ENCODE results near the gene ELMO1. TPM values are rescaled to one million over a fixed set of nuclear protein-coding genes. Genes with fewer than 3 reads are reported as not detected.

The ELMO1 gene
- total and polyA plus RNA-seq, 4 donors, result 6.7 to 51.5 (median 14.8) TPM

DNA sequence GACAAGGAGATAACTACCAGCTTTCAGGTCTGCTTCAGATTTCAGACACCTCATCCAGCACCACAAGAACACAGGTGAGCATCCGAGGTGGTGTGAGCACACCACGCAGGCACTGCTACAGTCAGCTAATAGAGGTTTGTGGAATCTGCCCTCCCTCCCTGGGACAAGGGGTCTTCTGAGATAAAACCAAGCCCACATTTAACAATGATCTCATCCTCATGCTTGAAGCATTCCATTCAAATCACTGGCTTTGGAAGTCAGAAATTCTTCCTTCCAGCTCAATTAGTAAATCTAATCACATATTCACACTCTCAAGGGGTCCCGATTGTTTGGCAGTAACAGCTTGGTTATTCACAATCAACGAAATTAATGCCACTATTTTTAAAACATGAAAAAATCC lies 331.4 kb downstream of the ELMO1 start:
- TF ChIP-seq EGR1 (IDR thresholded peaks at IDR 0.05; ENCODE audit: low read depth in 2 of 2), result no peak
- TF ChIP-seq TAF1 (conservative IDR thresholded peaks at IDR 0.05), result no peak
- TF ChIP-seq FOXA1 (IDR thresholded peaks at IDR 0.05), result no peak
- TF ChIP-seq, protein P1, sequence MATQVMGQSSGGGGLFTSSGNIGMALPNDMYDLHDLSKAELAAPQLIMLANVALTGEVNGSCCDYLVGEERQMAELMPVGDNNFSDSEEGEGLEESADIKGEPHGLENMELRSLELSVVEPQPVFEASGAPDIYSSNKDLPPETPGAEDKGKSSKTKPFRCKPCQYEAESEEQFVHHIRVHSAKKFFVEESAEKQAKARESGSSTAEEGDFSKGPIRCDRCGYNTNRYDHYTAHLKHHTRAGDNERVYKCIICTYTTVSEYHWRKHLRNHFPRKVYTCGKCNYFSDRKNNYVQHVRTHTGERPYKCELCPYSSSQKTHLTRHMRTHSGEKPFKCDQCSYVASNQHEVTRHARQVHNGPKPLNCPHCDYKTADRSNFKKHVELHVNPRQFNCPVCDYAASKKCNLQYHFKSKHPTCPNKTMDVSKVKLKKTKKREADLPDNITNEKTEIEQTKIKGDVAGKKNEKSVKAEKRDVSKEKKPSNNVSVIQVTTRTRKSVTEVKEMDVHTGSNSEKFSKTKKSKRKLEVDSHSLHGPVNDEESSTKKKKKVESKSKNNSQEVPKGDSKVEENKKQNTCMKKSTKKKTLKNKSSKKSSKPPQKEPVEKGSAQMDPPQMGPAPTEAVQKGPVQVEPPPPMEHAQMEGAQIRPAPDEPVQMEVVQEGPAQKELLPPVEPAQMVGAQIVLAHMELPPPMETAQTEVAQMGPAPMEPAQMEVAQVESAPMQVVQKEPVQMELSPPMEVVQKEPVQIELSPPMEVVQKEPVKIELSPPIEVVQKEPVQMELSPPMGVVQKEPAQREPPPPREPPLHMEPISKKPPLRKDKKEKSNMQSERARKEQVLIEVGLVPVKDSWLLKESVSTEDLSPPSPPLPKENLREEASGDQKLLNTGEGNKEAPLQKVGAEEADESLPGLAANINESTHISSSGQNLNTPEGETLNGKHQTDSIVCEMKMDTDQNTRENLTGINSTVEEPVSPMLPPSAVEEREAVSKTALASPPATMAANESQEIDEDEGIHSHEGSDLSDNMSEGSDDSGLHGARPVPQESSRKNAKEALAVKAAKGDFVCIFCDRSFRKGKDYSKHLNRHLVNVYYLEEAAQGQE (IDR thresholded peaks at IDR 0.05), result no peak
- no peak for TF ChIP-seq RAD21 (IDR thresholded peaks at IDR 0.05)
- TF ChIP-seq HNF4A (conservative IDR thresholded peaks at IDR 0.05), result no peak
- H3K27ac ChIP-seq (ENCODE audit: low read depth in 1 of 2, low read length in 2 of 2), result no peak overlapping the region
- H3K4me1 ChIP-seq (ENCODE audit: control insufficient read depth in 4 of 4, insufficient read depth in 4 of 4, low read length in 3 of 4), result no peaks in the 10 kb centered on the region
- no peak overlapping the region for H3K9ac ChIP-seq (ENCODE audit: low read depth in 1 of 2, low read length in 2 of 2)
- DNase-seq (ENCODE audit: low spot score), result no peak
- H3K27me3 ChIP-seq (ENCODE audit: control insufficient read depth in 4 of 4, insufficient read depth in 4 of 4, low read length in 3 of 4), result no peaks in the 10 kb centered on the region
- 78% methylated on average over 4 of the region's 4 CpGs for WGBS
- peaks cover 0 to 3% (median 0%) of the 10 kb centered on the region in 4 donors for H3K36me3 ChIP-seq (ENCODE audit: control insufficient read depth in 4 of 4, insufficient read depth in 3 of 4, low read depth in 1 of 4, low read length in 3 of 4)
- H3K4me3 ChIP-seq (ENCODE audit: low read depth in 1 of 3, low read length in 3 of 3), result no peak overlapping the region
- no peaks in the 10 kb centered on the region for H3K9me3 ChIP-seq (ENCODE audit: control insufficient read depth in 4 of 4, low read length in 3 of 4)

DNA sequence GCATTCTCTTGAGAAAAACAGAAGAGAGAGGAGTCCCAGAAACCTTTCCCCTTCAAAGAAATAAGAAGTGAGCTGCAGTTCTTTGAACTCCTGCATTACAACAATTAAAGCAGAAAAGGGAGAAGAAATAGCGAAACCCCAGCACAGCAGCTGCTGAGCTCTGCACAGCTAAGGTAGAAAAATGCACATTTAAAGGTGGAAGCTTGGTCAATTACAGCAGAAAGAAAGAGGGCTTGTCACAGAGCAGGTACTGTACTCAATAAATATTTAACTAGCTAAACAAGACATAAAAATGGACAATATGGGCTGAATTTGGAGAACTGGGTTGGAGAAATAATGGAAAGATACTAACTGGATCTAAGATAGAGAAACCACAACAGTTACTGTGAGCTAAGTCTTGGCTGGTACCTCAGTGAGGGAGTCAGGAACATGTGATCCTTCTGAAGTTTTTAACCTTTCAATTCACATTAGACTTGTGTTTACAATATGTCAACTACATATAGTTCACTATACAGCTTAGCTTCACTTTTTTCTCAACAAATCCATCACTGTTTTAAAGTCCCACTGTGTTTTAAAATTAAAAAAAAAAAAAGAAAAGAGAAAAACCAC lies 332.5 kb downstream of the ELMO1 start:
- Histone ChIP-seq H3K9me3 (ENCODE audit: control insufficient read depth in 4 of 4, low read length in 3 of 4) (no peaks in the 10 kb centered on the region), H3K4me1 (ENCODE audit: control insufficient read depth in 4 of 4, insufficient read depth in 4 of 4, low read length in 3 of 4) (no peaks in the 10 kb centered on the region), H3K27me3 (ENCODE audit: control insufficient read depth in 4 of 4, insufficient read depth in 4 of 4, low read length in 3 of 4) (no peaks in the 10 kb centered on the region), H3K27ac (ENCODE audit: low read depth in 1 of 2, low read length in 2 of 2) (no peak overlapping the region), H3K4me3 (ENCODE audit: low read depth in 1 of 3, low read length in 3 of 3) (no peak overlapping the region), H3K9ac (ENCODE audit: low read depth in 1 of 2, low read length in 2 of 2) (no peak overlapping the region), H3K36me3 (ENCODE audit: control insufficient read depth in 4 of 4, insufficient read depth in 3 of 4, low read depth in 1 of 4, low read length in 3 of 4) (peaks cover 0 to 4% (median under 1%) of the 10 kb centered on the region in 4 donors)
- WGBS, result 100% methylated on average over 1 of the region's 1 CpG
- TF ChIP-seq FOXA2 (IDR thresholded peaks at IDR 0.05) (no peak), EGR1 (IDR thresholded peaks at IDR 0.05; ENCODE audit: low read depth in 2 of 2) (no peak), JUND (IDR thresholded peaks at IDR 0.05) (no peak)
- no peak for DNase-seq (ENCODE audit: low spot score)

DNA sequence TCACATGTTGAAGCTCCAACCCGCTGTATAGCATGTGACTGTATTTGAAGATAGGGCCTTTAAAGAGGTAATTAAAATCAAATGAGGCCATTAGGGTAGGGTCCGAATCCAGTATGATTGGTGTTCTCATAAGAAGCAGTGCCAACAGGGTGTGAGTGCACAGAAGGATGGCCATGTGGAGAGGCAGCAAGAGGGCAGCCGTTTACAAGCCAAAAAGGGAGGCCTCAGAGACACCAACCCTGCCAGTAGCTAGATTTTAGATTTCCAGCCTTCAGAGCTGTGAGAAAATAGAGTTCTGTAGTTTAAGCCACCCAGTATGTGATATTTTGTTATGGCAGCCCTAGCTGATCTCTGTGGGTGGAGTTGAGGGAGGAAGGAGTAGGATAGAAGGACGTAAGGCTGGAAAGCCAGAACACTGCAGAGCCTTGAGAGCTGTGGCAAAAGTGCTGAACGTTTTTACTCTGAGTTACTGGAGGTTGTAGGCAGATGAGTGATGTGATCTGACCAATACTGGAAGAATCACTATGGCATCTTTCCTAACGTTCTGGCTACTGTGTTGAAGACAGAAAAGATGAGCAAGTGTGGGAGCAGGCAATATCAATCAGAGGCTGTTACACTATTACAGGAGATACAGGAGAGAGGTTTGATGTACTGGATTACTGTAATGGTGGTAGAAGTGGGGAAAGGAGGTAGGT lies 334.9 kb downstream of the ELMO1 start:
- WGBS, result 92% methylated on average over 6 of the region's 6 CpGs
- Histone ChIP-seq H3K9me3 (ENCODE audit: control insufficient read depth in 4 of 4, low read length in 3 of 4) (no peaks in the 10 kb centered on the region), H3K27ac (ENCODE audit: low read depth in 1 of 2, low read length in 2 of 2) (no peak overlapping the region), H3K27me3 (ENCODE audit: control insufficient read depth in 4 of 4, insufficient read depth in 4 of 4, low read length in 3 of 4) (no peaks in the 10 kb centered on the region), H3K36me3 (ENCODE audit: control insufficient read depth in 4 of 4, insufficient read depth in 3 of 4, low read depth in 1 of 4, low read length in 3 of 4) (peaks cover 0 to 5% (median under 1%) of the 10 kb centered on the region in 4 donors), H3K4me1 (ENCODE audit: control insufficient read depth in 4 of 4, insufficient read depth in 4 of 4, low read length in 3 of 4) (no peaks in the 10 kb centered on the region), H3K4me3 (ENCODE audit: low read depth in 1 of 3, low read length in 3 of 3) (no peak overlapping the region), H3K9ac (ENCODE audit: low read depth in 1 of 2, low read length in 2 of 2) (no peak overlapping the region)
- no peak for TF ChIP-seq JUND (IDR thresholded peaks at IDR 0.05)
- TF ChIP-seq, protein P2, sequence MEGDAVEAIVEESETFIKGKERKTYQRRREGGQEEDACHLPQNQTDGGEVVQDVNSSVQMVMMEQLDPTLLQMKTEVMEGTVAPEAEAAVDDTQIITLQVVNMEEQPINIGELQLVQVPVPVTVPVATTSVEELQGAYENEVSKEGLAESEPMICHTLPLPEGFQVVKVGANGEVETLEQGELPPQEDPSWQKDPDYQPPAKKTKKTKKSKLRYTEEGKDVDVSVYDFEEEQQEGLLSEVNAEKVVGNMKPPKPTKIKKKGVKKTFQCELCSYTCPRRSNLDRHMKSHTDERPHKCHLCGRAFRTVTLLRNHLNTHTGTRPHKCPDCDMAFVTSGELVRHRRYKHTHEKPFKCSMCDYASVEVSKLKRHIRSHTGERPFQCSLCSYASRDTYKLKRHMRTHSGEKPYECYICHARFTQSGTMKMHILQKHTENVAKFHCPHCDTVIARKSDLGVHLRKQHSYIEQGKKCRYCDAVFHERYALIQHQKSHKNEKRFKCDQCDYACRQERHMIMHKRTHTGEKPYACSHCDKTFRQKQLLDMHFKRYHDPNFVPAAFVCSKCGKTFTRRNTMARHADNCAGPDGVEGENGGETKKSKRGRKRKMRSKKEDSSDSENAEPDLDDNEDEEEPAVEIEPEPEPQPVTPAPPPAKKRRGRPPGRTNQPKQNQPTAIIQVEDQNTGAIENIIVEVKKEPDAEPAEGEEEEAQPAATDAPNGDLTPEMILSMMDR (IDR thresholded peaks at IDR 0.05; ENCODE audit: low read depth, low read length, missing input control), result no peak
- TF ChIP-seq YY1 (IDR thresholded peaks at IDR 0.05), result no peak
- TF ChIP-seq, protein P3, sequence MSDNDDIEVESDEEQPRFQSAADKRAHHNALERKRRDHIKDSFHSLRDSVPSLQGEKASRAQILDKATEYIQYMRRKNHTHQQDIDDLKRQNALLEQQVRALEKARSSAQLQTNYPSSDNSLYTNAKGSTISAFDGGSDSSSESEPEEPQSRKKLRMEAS (IDR thresholded peaks at IDR 0.05), result no peak
- TF ChIP-seq SP1 (IDR thresholded peaks at IDR 0.05), result no peak
- TF ChIP-seq FOXA1 (IDR thresholded peaks at IDR 0.05), result no peak
- no peak for TF ChIP-seq RAD21 (IDR thresholded peaks at IDR 0.05)
- TF ChIP-seq, protein P4, sequence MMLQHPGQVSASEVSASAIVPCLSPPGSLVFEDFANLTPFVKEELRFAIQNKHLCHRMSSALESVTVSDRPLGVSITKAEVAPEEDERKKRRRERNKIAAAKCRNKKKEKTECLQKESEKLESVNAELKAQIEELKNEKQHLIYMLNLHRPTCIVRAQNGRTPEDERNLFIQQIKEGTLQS (IDR thresholded peaks at IDR 0.05), result no peak
- TF ChIP-seq TAF1 (conservative IDR thresholded peaks at IDR 0.05), result no peak
- no peak for TF ChIP-seq NR2F2 (IDR thresholded peaks at IDR 0.05)
- TF ChIP-seq RXRA (IDR thresholded peaks at IDR 0.05), result no peak
- TF ChIP-seq, protein P5, sequence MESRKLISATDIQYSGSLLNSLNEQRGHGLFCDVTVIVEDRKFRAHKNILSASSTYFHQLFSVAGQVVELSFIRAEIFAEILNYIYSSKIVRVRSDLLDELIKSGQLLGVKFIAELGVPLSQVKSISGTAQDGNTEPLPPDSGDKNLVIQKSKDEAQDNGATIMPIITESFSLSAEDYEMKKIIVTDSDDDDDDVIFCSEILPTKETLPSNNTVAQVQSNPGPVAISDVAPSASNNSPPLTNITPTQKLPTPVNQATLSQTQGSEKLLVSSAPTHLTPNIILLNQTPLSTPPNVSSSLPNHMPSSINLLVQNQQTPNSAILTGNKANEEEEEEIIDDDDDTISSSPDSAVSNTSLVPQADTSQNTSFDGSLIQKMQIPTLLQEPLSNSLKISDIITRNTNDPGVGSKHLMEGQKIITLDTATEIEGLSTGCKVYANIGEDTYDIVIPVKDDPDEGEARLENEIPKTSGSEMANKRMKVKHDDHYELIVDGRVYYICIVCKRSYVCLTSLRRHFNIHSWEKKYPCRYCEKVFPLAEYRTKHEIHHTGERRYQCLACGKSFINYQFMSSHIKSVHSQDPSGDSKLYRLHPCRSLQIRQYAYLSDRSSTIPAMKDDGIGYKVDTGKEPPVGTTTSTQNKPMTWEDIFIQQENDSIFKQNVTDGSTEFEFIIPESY (IDR thresholded peaks at IDR 0.05), result no peak
- no peak for DNase-seq (ENCODE audit: low spot score)

Measured in liver (tissue), 9 donors.